HFFc6 (cell line): ENCODE measurements around the gene BAG1. TPM values are rescaled to one million over a fixed set of nuclear protein-coding genes. Genes with fewer than 3 reads are reported as not detected.

Experiments
- DNase-seq: peaks from one replicate; pipeline ENCODE4 v3.0.0-alpha.2; 2018
- H3K27ac Mint-ChIP-seq: 2 replicates; pipeline ENCODE4 v1.8.0; 2020; ENCODE audit warnings: mild to moderate bottlenecking, mixed read lengths
- H3K27me3 Mint-ChIP-seq: 2 replicates; pipeline ENCODE4 v1.8.0; 2021; ENCODE audit warnings: mild to moderate bottlenecking, moderate library complexity, mixed read lengths; ENCODE audit not compliant: insufficient read depth
- H3K36me3 Mint-ChIP-seq: 2 replicates; pipeline ENCODE4 v1.8.0; 2021; ENCODE audit warnings: low read depth, mixed read lengths
- H3K4me1 Mint-ChIP-seq: 2 replicates; pipeline ENCODE4 v1.8.0; 2020; ENCODE audit warnings: low read depth, mixed read lengths
- H3K4me3 Mint-ChIP-seq: 2 replicates; pipeline ENCODE4 v1.8.0; 2020; ENCODE audit warnings: mild to moderate bottlenecking, moderate library complexity, mixed read lengths
- H3K9me3 Mint-ChIP-seq: 2 replicates; pipeline ENCODE4 v1.8.0; 2020; ENCODE audit warnings: mild to moderate bottlenecking, mixed read lengths
- total RNA-seq, 6 experiments: library from RNA; stranded (reverse); fragmentation: NEBNext Ultra II Directional; extraction: Animal tissue kit (Norgen Biotek cat#: 25700); gene quantifications; 2 replicates in 1 of 6; 3 replicates in 5 of 6; pipeline ENCODE4 v1.2.3, GENCODE V29; 2021
- TF ChIP-seq, protein P1 (sequence below): fragments of 200-600 bp; sonication (generic); IDR thresholded peaks from 2 replicates; pipeline ENCODE4 v1.5.0; 2021; ENCODE audit warnings: antibody characterized with exemption, mild to moderate bottlenecking

BAG1 gene
- total RNA-seq, 6 experiments from 2014 or later = 22.5 to 31.3 (median 27.6) TPM

- H3K36me3 Mint-ChIP-seq = peaks cover 28% of the 10 kb centered on the region
- TF ChIP-seq, protein P1, sequence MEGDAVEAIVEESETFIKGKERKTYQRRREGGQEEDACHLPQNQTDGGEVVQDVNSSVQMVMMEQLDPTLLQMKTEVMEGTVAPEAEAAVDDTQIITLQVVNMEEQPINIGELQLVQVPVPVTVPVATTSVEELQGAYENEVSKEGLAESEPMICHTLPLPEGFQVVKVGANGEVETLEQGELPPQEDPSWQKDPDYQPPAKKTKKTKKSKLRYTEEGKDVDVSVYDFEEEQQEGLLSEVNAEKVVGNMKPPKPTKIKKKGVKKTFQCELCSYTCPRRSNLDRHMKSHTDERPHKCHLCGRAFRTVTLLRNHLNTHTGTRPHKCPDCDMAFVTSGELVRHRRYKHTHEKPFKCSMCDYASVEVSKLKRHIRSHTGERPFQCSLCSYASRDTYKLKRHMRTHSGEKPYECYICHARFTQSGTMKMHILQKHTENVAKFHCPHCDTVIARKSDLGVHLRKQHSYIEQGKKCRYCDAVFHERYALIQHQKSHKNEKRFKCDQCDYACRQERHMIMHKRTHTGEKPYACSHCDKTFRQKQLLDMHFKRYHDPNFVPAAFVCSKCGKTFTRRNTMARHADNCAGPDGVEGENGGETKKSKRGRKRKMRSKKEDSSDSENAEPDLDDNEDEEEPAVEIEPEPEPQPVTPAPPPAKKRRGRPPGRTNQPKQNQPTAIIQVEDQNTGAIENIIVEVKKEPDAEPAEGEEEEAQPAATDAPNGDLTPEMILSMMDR = no peak
- DNase-seq = no peak
These were observed 5.6 kb upstream of the BAG1 start for GRCh38 chr9:33270146-33270545.

GRCh38 chr9:33267151-33267767, 2.8 kb upstream of the BAG1 start:
- H3K27me3 Mint-ChIP-seq = no peaks in the 10 kb centered on the region; the same call in none of the 2 replicates
- DNase-seq = no peak
- H3K9me3 Mint-ChIP-seq = no peaks in the 10 kb centered on the region
- peaks cover 31% of the 10 kb centered on the region for H3K4me1 Mint-ChIP-seq
- peak overlapping the region; percentile 1; the same call in 1 of the 2 replicates for H3K27ac Mint-ChIP-seq
- peaks cover 28% of the 10 kb centered on the region for H3K36me3 Mint-ChIP-seq
- TF ChIP-seq, protein P1 = no peak
- H3K4me3 Mint-ChIP-seq = no peak overlapping the region

More at GRCh38 chr9:33270146-33270545, 5.6 kb upstream of the BAG1 start:
- no peaks in the 10 kb centered on the region for H3K9me3 Mint-ChIP-seq
- no peaks in the 10 kb centered on the region; the same call in none of the 2 replicates for H3K27me3 Mint-ChIP-seq
- H3K27ac Mint-ChIP-seq = no peak overlapping the region
- H3K4me1 Mint-ChIP-seq = peaks cover 33% of the 10 kb centered on the region
- H3K4me3 Mint-ChIP-seq = no peak overlapping the region

DNA sequence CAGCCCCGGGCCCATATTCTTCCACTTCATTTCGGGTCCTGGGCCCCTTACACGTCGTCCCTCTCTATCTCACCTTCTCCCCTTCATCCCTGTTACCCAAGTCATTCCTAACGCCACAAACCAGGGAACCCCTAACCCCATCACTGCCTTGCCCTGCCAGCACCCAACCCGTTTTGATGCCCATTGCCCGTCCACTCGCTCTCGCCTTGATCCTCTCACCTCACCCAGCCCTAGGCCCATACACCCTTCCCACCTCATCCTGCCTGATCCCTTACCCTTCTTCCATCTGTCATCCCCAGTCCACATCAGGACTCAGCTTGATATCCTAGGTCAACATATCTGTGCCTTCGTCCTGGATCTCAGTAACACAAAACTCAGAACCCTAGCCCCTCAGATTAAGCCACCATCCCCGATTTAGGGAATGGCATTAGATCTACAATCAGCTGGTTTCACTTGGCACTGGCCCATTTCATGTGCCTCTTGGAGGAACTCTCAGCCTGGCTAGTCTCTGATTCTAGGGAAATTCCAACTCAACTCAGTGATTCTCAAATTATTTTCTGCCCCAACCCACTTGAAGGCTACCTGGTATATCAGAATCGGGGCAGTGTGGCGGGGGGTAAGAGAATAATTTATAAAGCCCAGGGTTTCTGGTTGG, 830 bp upstream of the BAG1 start:
- H3K9me3 Mint-ChIP-seq = no peaks in the 10 kb centered on the region
- H3K4me3 Mint-ChIP-seq = peak overlapping the region; percentile 99
- H3K36me3 Mint-ChIP-seq = peaks cover 31% of the 10 kb centered on the region
- TF ChIP-seq, protein P1 = no peak
- H3K27me3 Mint-ChIP-seq = no peaks in the 10 kb centered on the region; the same call in none of the 2 replicates
- peak overlapping the region; percentile 89 for H3K27ac Mint-ChIP-seq
- peaks cover 24% of the 10 kb centered on the region for H3K4me1 Mint-ChIP-seq
- DNase-seq = no peak

GRCh38 chr9:33264003-33264472, 470 bp downstream of the BAG1 start:
- H3K4me3 Mint-ChIP-seq = peak overlapping the region; percentile 99
- peaks cover 33% of the 10 kb centered on the region for H3K36me3 Mint-ChIP-seq
- no peak for DNase-seq
- no peaks in the 10 kb centered on the region; the same call in none of the 2 replicates for H3K27me3 Mint-ChIP-seq
- H3K27ac Mint-ChIP-seq = peak overlapping the region; percentile 88
- H3K4me1 Mint-ChIP-seq = peaks cover 24% of the 10 kb centered on the region
- no peaks in the 10 kb centered on the region for H3K9me3 Mint-ChIP-seq
- TF ChIP-seq, protein P1 = no peak

DNA sequence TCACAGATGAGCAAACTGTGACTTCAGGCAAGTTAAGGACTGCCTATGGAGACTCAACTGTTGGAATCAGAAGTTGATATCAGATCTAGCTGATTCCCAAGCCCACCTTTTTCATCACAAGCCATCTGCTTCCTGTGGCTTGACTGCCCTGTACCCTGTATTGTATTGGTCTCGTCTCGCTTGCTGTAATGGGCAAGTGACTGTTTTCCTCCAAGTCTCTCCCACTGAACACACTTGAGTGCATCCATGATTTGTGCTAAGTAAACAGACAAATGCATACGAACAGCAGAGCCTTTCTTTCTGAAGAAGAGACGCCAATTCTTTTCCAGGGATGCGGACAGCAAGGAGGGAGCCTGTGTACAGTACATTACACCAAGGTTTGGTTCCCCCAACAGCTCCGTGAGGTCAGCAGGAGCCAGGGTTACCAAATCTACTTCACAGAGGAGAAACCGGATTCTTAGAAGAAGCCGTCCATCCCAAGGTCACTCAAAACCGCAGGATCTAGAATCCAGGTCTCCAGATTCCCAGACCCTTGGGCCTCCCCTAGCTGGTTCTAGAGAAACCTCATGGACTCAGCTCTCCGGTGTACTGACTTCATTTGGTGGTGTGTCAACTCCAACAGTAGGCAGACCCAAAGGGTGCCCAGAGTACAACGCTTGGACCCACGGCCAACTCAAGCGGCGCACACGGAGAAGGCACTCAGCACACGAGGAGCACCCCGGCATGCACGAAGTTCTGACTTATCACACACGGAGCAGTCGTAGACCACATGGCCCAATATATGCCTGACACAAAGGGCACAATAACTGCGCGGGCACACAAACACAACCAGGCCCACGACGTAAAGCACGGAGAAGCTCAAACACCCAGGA, 1.1 kb downstream of the BAG1 start:
- Mint-ChIP-seq H3K27ac (peak overlapping the region; percentile 88), H3K36me3 (peaks cover 33% of the 10 kb centered on the region), H3K27me3 (no peaks in the 10 kb centered on the region; the same call in none of the 2 replicates), H3K9me3 (no peaks in the 10 kb centered on the region), H3K4me1 (peaks cover 24% of the 10 kb centered on the region), H3K4me3 (peak overlapping the region; percentile 99)
- TF ChIP-seq, protein P1 = no peak
- DNase-seq = peak; percentile 17
